A673 (cell line): Measurements from ENCODE around the gene ARFGAP1. TPM values are rescaled to one million over a fixed set of nuclear protein-coding genes. Genes with fewer than 3 reads are reported as not detected.

Experiments used
- BruUV-seq: library from RNA; stranded (reverse); fragments of 400-500 nt; replicated peaks from 2 replicates; lab custom pipeline; 2021; lab: Mats Ljungman, UMichigan
- CTCF ChIA-PET: fragments of 300-600 bp; sonication (Branson Sonifier 250); formaldehyde crosslinking; loops from one replicate; lab custom pipeline; 2022; ENCODE audit warnings: antibody characterized with exemption; lab: Charles Lee
- POLR2A ChIA-PET: fragments of 300-600 bp; sonication (Branson Sonifier 250); formaldehyde crosslinking; loops from one replicate; lab custom pipeline; 2022; ENCODE audit warnings: antibody characterized with exemption; ENCODE audit not compliant: low non-redundant PET; lab: Charles Lee
- DNase-seq: peaks from one replicate; pipeline ENCODE4 v3.0.0-alpha.2; 2015; ENCODE audit warnings: low spot score
- H3K27ac ChIP-seq: fragments of 200-600 bp; sonication (generic); 2 replicates; pipeline ENCODE4 v1.5.1; 2016; ENCODE audit warnings: mixed run types, low read depth, mild to moderate bottlenecking, mixed read lengths, antibody characterized with exemption, low read length; ENCODE audit not compliant: poor library complexity, severe bottlenecking
- H3K27me3 ChIP-seq: fragments of 200-600 bp; sonication (generic); replicated peaks from 2 replicates; pipeline ENCODE4 v1.6.1; 2017; ENCODE audit warnings: mixed run types, low read depth, mild to moderate bottlenecking, mixed read lengths, antibody characterized with exemption, low read length; ENCODE audit not compliant: insufficient read depth, poor library complexity
- H3K36me3 ChIP-seq: fragments of 200-600 bp; sonication (generic); 2 replicates; pipeline ENCODE4 v1.6.1; 2016; ENCODE audit warnings: mixed run types, mild to moderate bottlenecking, mixed read lengths, antibody characterized with exemption, low read length; ENCODE audit not compliant: insufficient read depth, poor library complexity, severe bottlenecking
- H3K4me1 ChIP-seq: fragments of 200-600 bp; sonication (generic); 2 replicates; pipeline ENCODE4 v1.6.1; 2017; ENCODE audit warnings: mixed run types, mild to moderate bottlenecking, mixed read lengths, antibody characterized with exemption, low read length; ENCODE audit not compliant: insufficient read depth, poor library complexity, severe bottlenecking
- H3K4me3 ChIP-seq: fragments of 200-600 bp; sonication (generic); 2 replicates; pipeline ENCODE4 v1.5.1; 2016; ENCODE audit warnings: low read depth, mixed run types, mild to moderate bottlenecking, mixed read lengths, low read length; ENCODE audit not compliant: poor library complexity, severe bottlenecking
- H3K9me3 ChIP-seq: fragments of 200-600 bp; sonication (generic); 2 replicates; pipeline ENCODE4 v1.6.1; 2016; ENCODE audit warnings: mixed run types, low read depth, mild to moderate bottlenecking, mixed read lengths, antibody characterized with exemption, low read length; ENCODE audit not compliant: poor library complexity, severe bottlenecking
- EZH2 ChIP-seq: fragments of 200-600 bp; sonication (generic); IDR thresholded peaks from 2 replicates; pipeline ENCODE4 v1.6.1; 2017; ENCODE audit warnings: borderline replicate concordance, low read depth, mild to moderate bottlenecking, mixed read lengths, antibody characterized with exemption, low read length; ENCODE audit not compliant: poor library complexity, severe bottlenecking
- intact Hi-C: fragments of 100-400 bp; cut with micrococcal nuclease; formaldehyde crosslinking; loops from one replicate; pipeline ENCODE4 v1.10.0; 2022; ENCODE audit not compliant: unreplicated experiment
- total RNA-seq: library from RNA; stranded (reverse); gene quantifications from 2 replicates; pipeline ENCODE4 v1.2.3, GENCODE V29; 2021
- TF ChIP-seq, protein P1 (sequence below): fragments of 300-800, 200-600 bp; sonication (generic); conservative IDR thresholded peaks from 2 replicates; pipeline ENCODE4 v1.5.1; 2017; ENCODE audit warnings: low read depth, mild to moderate bottlenecking, antibody characterized with exemption, low read length, moderate library complexity, mixed read lengths

Gene ARFGAP1
- total RNA-seq, 1 experiment from 2014 or later, result 90.4 TPM

DNA sequence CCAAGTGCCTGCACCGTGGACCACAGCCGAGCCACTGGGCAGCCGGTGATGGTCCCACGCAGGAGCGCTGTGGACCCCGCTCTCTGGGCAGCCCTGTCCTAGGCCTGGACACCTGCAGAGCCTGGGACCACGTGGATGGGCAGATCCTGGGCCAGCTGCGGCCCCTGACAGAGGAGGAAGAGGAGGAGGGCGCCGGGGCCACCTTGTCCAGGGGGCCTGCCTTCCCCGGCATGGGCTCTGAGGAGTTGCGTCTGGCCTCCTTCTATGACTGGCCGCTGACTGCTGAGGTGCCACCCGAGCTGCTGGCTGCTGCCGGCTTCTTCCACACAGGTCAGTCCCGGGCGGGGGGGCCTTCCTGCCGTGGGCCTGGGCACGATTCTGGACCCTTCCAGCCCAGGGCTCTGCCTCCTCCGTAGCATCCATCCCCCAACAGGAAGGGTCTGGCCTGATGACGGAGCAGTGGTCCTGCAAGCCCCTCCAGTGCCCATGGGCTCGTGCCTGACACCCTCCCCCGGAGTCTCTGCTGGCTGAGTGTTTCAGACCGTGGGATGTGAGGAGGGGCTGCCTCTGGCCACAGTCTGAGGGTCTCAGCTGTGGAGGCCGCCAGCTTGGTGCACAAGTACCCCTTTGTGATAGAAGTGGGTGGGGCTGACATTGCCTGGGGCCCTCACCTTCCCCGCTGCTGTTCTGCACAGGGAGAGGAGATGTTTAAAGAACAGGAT, 36.3 kb upstream of the ARFGAP1 start:
- no peak overlapping the region for H3K4me3 ChIP-seq
- no peak overlapping the region for H3K27ac ChIP-seq
- no peak for TF ChIP-seq EZH2
- TF ChIP-seq, protein P1, sequence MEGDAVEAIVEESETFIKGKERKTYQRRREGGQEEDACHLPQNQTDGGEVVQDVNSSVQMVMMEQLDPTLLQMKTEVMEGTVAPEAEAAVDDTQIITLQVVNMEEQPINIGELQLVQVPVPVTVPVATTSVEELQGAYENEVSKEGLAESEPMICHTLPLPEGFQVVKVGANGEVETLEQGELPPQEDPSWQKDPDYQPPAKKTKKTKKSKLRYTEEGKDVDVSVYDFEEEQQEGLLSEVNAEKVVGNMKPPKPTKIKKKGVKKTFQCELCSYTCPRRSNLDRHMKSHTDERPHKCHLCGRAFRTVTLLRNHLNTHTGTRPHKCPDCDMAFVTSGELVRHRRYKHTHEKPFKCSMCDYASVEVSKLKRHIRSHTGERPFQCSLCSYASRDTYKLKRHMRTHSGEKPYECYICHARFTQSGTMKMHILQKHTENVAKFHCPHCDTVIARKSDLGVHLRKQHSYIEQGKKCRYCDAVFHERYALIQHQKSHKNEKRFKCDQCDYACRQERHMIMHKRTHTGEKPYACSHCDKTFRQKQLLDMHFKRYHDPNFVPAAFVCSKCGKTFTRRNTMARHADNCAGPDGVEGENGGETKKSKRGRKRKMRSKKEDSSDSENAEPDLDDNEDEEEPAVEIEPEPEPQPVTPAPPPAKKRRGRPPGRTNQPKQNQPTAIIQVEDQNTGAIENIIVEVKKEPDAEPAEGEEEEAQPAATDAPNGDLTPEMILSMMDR, result no peak
- peaks cover 12% of the 10 kb centered on the region for H3K27me3 ChIP-seq
- intact Hi-C loops, result no loop called here
- CTCF ChIA-PET, result no interaction called here
- BruUV-seq, result no TSS peak
- H3K36me3 ChIP-seq, result no peaks in the 10 kb centered on the region
- H3K4me1 ChIP-seq, result no peaks in the 10 kb centered on the region
- POLR2A ChIA-PET, result no interaction called here
- no peak for DNase-seq
- H3K9me3 ChIP-seq, result no peaks in the 10 kb centered on the region

DNA sequence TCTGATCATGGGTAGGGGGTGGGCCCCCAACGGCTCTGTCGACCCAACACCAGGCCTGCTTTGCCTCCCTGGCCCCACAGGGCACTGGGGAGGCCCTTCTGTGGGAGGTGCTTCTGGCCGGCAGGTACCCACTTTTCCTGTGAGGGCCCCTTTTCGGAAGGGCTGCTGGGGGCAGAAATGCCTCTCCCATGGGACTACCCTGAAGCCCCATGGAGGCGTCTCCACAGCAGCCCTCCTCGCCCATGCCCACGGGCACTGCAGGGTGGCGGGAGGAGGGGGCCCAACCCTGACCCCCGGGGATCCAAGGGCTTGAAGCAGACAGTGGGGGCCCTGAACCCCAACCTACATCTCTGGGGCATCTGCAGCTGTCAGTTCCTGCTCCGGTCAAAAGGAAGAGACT, 34.6 kb upstream of the ARFGAP1 start:
- BruUV-seq, result no TSS peak
- no peaks in the 10 kb centered on the region for H3K36me3 ChIP-seq
- intact Hi-C loops, result no loop called here
- H3K9me3 ChIP-seq, result no peaks in the 10 kb centered on the region
- no peak overlapping the region for H3K27ac ChIP-seq
- POLR2A ChIA-PET, result no interaction called here
- no peak overlapping the region for H3K4me3 ChIP-seq
- DNase-seq, result no peak
- TF ChIP-seq, protein P1, result no peak
- no peak for TF ChIP-seq EZH2
- no peaks in the 10 kb centered on the region for H3K4me1 ChIP-seq
- CTCF ChIA-PET, result interaction anchor here (0.6 kb wide), 2 partner anchors 15 to 166 kb away, joined by 3 to 4 read pairs; no protein-coding TSS in a partner anchor
- H3K27me3 ChIP-seq, result peaks cover 1% of the 10 kb centered on the region

DNA sequence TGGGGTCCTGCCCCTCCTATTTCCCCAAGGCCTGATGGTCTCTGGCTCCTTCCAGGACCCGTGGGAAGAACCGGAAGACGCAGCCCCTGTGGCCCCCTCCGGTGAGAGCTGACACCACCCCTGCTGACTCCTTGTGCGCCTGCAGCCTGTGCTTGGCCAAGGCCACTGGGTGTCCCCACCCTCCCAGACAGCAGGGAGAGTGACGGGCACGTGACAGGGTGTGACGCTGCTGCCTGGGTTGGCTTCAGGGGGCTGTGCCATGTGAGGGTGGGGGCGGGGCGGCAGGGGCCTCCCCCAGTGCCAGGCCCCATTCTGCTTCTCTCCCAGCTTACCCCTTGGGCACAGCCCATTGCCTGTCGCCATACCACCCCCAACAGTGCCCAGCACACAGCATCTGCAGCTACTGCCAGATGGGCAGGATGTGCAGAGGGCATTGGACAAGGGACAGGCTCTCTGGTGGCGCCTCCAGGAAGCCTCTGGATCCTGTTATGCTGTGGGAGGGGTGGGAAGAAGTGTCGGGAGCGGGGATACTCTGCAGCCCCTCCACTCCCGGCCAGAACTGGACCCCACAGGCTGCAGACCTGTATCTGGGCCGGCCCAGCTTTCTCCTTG, 34.0 kb upstream of the ARFGAP1 start:
- DNase-seq, result peak; percentile 44
- no TSS peak for BruUV-seq
- intact Hi-C loops, result no loop called here
- no peaks in the 10 kb centered on the region for H3K9me3 ChIP-seq
- POLR2A ChIA-PET, result no interaction called here
- H3K4me1 ChIP-seq, result no peaks in the 10 kb centered on the region
- no peak overlapping the region for H3K27ac ChIP-seq
- no peaks in the 10 kb centered on the region for H3K27me3 ChIP-seq
- CTCF ChIA-PET, result interaction anchor here (0.6 kb wide), 1 partner anchor 167 kb away, joined by 3 read pairs; no protein-coding TSS in a partner anchor
- H3K4me3 ChIP-seq, result no peak overlapping the region
- TF ChIP-seq EZH2, result no peak
- TF ChIP-seq, protein P1, result no peak
- no peaks in the 10 kb centered on the region for H3K36me3 ChIP-seq
